ENCODE measurements around the gene KCNIP4. TPM values are rescaled to one million over a fixed set of nuclear protein-coding genes. Genes with fewer than 3 reads are reported as not detected.

KCNIP4 gene
- total and polyA plus RNA-seq, 2 experiments from 2014 or later, result 0.14 to 0.63 TPM

- TF ChIP-seq ZNF462 (CRISPR knock-in tag; IDR thresholded peaks at IDR 0.05) (no peak), CREB1 (CRISPR knock-in tag; IDR thresholded peaks at IDR 0.05; ENCODE audit: low read depth) (no peak)
Observed at GRCh38 chr4:20761826-20762225, 1186.7 kb downstream of the KCNIP4 start (continued).

- Histone ChIP-seq H3K4me2 (no peak overlapping the region), H3K4me3 (no peak overlapping the region), H3F3A (replicated peaks; ENCODE audit: low read depth) (no peaks in the 10 kb centered on the region), H3K79me2 (replicated peaks; ENCODE audit: insufficient read depth) (no peaks in the 10 kb centered on the region), H4K20me1 (replicated peaks; ENCODE audit: insufficient read depth) (no peaks in the 10 kb centered on the region), H3K9me2 (ENCODE audit: insufficient read depth) (no peaks in the 10 kb centered on the region; the same call in 1 of the 2 replicates), H2AFZ (no peak overlapping the region), H3K27ac (ENCODE audit: low read depth) (no peak overlapping the region), H3K4me1 (ENCODE audit: insufficient read depth) (no peaks in the 10 kb centered on the region), H3K27me3 (ENCODE audit: insufficient read depth) (no peaks in the 10 kb centered on the region), H3K36me3 (ENCODE audit: insufficient read depth) (no peaks in the 10 kb centered on the region)
- Mint-ChIP-seq H3K9me3 (no peaks in the 10 kb centered on the region), H3K27ac (no peak overlapping the region), H3K4me1 (no peaks in the 10 kb centered on the region), H3K27me3 (ENCODE audit: insufficient read depth, low read depth, poor library complexity) (peaks cover 2% of the 10 kb centered on the region), H3K4me3 (no peak overlapping the region), H3K36me3 (ENCODE audit: low read depth) (no peaks in the 10 kb centered on the region)
- TF ChIP-seq CTCF (conservative IDR thresholded peaks at IDR 0.05; ENCODE audit: low read depth in 2 of 2), result peak; percentile 17 to 42; a peak in 2 of 4 replicates
- TF ChIP-seq REST (IDR thresholded peaks at IDR 0.05; ENCODE audit: unreplicated experiment), result no peak
- no peak for TF ChIP-seq CREB1 (CRISPR knock-in tag; IDR thresholded peaks at IDR 0.05; ENCODE audit: low read depth)
- ATAC-seq (no peak), DNase-seq (ENCODE audit: low spot score) (peak; percentile 7)
Observed at GRCh38 chr4:20761382-20761781, 1187.2 kb downstream of the KCNIP4 start.
